ENCODE data around the gene RBBP8NL. TPM values are rescaled to one million over a fixed set of nuclear protein-coding genes. Genes with fewer than 3 reads are reported as not detected.

Gene RBBP8NL
- total and polyA plus RNA-seq, 9 of the 15 experiments (the other 6 are each of a cell fraction or from before 2014, with no cell fraction given) = not detected

DNA sequence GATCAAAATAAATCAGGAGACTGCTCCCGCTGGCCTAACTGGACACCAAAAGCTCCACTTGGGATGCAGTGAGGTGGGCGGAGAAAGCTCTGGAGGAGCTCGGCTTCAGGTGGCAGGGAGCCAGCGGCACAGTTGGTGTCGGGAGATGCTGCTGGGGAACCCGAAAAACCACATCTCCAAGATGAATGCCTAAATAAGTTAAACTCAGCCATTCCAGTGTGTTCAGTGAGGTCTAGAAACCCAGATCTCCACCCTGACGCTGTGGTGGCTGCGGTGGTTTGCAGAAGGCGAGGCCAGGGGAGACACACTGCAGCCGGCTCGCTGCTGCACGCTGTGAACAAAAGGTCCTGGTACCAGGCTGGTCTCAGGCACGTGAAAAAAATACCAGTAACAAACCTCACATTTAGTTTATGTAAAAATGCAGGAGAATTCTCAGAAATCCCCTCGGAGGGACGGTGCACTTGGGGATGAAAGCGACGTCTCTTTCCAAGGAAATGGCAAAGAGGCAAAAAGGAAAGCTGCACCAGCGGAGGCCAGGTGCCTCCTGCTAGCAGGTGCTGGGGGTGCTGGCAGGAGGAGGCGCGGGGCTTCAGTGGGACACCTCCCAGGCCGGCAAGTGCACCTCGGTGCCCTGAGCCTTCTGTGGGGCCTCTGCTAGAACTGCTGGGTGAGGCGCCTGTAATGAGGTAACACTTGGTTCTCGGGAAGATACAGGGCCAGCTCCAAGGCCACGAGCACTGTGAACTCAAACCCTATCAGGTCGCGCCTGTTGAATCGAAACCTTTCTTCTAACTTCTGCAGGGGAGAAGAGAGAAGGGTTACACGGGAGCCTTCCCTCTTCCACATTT is 36.8 kb downstream of the RBBP8NL start:
- Histone ChIP-seq H3K36me3 (ENCODE audit: control insufficient read depth, insufficient read depth, low read length) (peaks cover 41% of the 10 kb centered on the region), H3K79me2 (ENCODE audit: control insufficient read depth, insufficient read depth, low read length) (peaks cover 43% of the 10 kb centered on the region), H2AFZ (ENCODE audit: low read depth, low read length) (no peak overlapping the region), H3K4me2 (ENCODE audit: insufficient read depth, low read length) (no peak overlapping the region), H3K27me3 (ENCODE audit: control insufficient read depth in 2 of 2, insufficient read depth in 2 of 2, low read length in 2 of 2) (no peaks in the 10 kb centered on the region), H3K9me3 (replicated peaks; ENCODE audit: control insufficient read depth, insufficient read depth, low read depth, low read length) (no peaks in the 10 kb centered on the region), H3K27ac (ENCODE audit: extremely low read depth, low read depth, low read length) (no peak overlapping the region), H3K4me3 (no peak overlapping the region), H3K4me1 (replicated peaks in 1 of 2; ENCODE audit: control insufficient read depth in 2 of 2, insufficient read depth in 2 of 2, low read length in 2 of 2) (peaks cover 11 to 56% of the 10 kb centered on the region in 2 experiments; a peak in 4 of 5 replicates), H3K9me1 (ENCODE audit: control insufficient read depth, insufficient read depth, low read length) (peaks cover 12% of the 10 kb centered on the region), H3K9ac (ENCODE audit: insufficient read depth in 1 of 2, low read depth in 2 of 2, low read length in 2 of 2) (peak overlapping the region in 1 of 2 experiments; percentile 78; a peak in 2 of 4 replicates), H4K20me1 (replicated peaks; ENCODE audit: control insufficient read depth, insufficient read depth, low read length) (peaks cover 9% of the 10 kb centered on the region)
- ChIA-PET POLR2A (interaction anchor here (0.7 to 5.1 kb wide), 5 partner anchors 11 to 26 kb away, joined by 3 to 28 read pairs (median 4); no protein-coding TSS in a partner anchor), CTCF (ENCODE audit: low intra/inter-chr PET ratio) (no interaction called here)
- in situ Hi-C loops (cut with MboI) (no loop called here), intact Hi-C loops (cut with micrococcal nuclease) (no loop called here)
- FAIRE-seq = no peak
- no TSS peak for BruUV-seq (replicated peaks)
- no peak for ATAC-seq
- no peak for DNase-seq (ENCODE audit: extremely low read depth in 1 of 4, low spot score in 3 of 4)
- WGBS (ENCODE audit: insufficient coverage, low coverage, missing lambda C conversion rate) = 74% methylated on average over 21 of the region's 29 CpGs
- TF ChIP-seq SAFB (IDR thresholded peaks at IDR 0.05; ENCODE audit: borderline replicate concordance, low read depth, low read length) (no peak), RBFOX2 (IDR thresholded peaks at IDR 0.05; ENCODE audit: low read depth, low read length) (peak; percentile 24; the same call in 1 of the 2 replicates), YBX1 (IDR thresholded peaks at IDR 0.05) (no peak), COPS2 (conservative IDR thresholded peaks at IDR 0.05) (no peak), RUNX1 (IDR thresholded peaks at IDR 0.05; ENCODE audit: low read depth) (no peak), SRSF1 (IDR thresholded peaks at IDR 0.05; ENCODE audit: low read depth, low read length) (no peak), BMI1 (IDR thresholded peaks at IDR 0.05; ENCODE audit: low read length) (no peak), POLR2A (conservative IDR thresholded peaks at IDR 0.05) (peak; percentile 31; the same call in 1 of the 2 replicates), E2F3 (CRISPR knock-in tag; IDR thresholded peaks at IDR 0.05) (no peak), CSDE1 (IDR thresholded peaks at IDR 0.05) (no peak), POLR2G (IDR thresholded peaks at IDR 0.05; ENCODE audit: low read depth, low read length) (peak; percentile 65), ZNF778 (CRISPR knock-in tag; IDR thresholded peaks at IDR 0.05) (no peak), PTBP1 (IDR thresholded peaks at IDR 0.05; ENCODE audit: low read depth, low read length) (no peak), ELF4 (CRISPR knock-in tag; IDR thresholded peaks at IDR 0.05) (no peak), ZNF668 (CRISPR knock-in tag; IDR thresholded peaks at IDR 0.05) (no peak), NFIX (CRISPR knock-in tag; IDR thresholded peaks at IDR 0.05; ENCODE audit: low read depth) (no peak), SNRNP70 (optimal IDR thresholded peaks at IDR 0.05; ENCODE audit: low read depth, low read length) (peak; percentile 5), TRIM24 (IDR thresholded peaks at IDR 0.05) (no peak), PRPF4 (IDR thresholded peaks at IDR 0.05; ENCODE audit: insufficient read depth, low read depth, low read length, poor library complexity, severe bottlenecking) (no peak), HNRNPH1 (optimal IDR thresholded peaks at IDR 0.05; ENCODE audit: low read depth, low read length) (no peak), ZKSCAN3 (CRISPR knock-in tag; IDR thresholded peaks at IDR 0.05) (no peak)
- TF ChIP-seq, protein P1, sequence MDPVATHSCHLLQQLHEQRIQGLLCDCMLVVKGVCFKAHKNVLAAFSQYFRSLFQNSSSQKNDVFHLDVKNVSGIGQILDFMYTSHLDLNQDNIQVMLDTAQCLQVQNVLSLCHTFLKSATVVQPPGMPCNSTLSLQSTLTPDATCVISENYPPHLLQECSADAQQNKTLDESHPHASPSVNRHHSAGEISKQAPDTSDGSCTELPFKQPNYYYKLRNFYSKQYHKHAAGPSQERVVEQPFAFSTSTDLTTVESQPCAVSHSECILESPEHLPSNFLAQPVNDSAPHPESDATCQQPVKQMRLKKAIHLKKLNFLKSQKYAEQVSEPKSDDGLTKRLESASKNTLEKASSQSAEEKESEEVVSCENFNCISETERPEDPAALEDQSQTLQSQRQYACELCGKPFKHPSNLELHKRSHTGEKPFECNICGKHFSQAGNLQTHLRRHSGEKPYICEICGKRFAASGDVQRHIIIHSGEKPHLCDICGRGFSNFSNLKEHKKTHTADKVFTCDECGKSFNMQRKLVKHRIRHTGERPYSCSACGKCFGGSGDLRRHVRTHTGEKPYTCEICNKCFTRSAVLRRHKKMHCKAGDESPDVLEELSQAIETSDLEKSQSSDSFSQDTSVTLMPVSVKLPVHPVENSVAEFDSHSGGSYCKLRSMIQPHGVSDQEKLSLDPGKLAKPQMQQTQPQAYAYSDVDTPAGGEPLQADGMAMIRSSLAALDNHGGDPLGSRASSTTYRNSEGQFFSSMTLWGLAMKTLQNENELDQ (CRISPR knock-in tag; IDR thresholded peaks at IDR 0.05; ENCODE audit: borderline replicate concordance) = no peak
- TF ChIP-seq, protein P2, sequence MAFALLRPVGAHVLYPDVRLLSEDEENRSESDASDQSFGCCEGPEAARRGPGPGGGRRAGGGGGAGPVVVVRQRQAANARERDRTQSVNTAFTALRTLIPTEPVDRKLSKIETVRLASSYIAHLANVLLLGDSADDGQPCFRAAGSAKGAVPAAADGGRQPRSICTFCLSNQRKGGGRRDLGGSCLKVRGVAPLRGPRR (CRISPR knock-in tag; IDR thresholded peaks at IDR 0.05) = no peak

All from K562 (cell line).